ENCODE results near the gene CBY3.

Gene CBY3

DNA sequence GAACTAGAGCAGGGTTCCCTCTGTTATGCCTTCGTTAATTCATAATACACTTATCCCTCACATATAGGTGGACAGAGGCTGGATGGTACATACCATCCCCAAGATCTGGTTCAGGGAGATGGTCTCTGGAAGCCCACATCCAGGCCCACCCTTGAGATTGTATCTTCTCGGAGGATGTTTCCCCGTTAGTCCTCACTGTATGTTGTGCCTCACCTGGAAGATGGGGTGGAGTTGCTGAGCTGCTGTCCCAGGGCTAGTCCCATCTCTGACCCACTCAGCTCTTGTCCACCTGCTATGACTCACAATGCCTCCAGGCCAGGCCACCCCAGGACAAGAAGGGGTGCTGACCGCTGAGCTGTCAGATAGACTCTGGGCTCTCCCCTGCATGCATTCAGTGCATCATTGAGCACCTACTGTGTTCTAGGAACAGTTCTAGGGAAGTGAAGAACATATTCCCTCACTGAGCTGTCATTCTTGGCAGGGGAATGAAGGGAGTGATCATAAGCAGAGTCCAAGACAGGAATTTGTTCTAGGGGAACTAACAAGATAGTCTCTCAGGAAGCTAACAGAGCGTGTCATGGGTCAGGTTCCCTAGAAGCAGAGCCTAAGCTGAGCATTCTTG, at the start of gene CBY3:
CBY3 (minus strand) TSS at position 255 of the 622 bp plus-strand sequence; CDS start at position 139, 116 bp downstream.
- no peak within 1 kb of the TSS for H3K4me3 ChIP-seq (ENCODE audit: low read depth, low read length)
- DNase-seq (ENCODE audit: low read depth, low spot score) = no peak
- ChIA-PET POLR2A (interaction anchor here (0.5 to 0.9 kb wide), 2 partner anchors 57 to 93 kb away, joined by 3 to 4 read pairs; partner anchors contain the start of gene HNRNPH1), CTCF (interaction anchor here (0.8 to 3.9 kb wide), 6 partner anchors 10 to 117 kb away, joined by 3 to 16 read pairs (median 4); partner anchors contain the start of gene HNRNPH1)
- no peak for TF ChIP-seq CTCF (IDR thresholded peaks at IDR 0.05; ENCODE audit: insufficient read depth, low read length, missing control alignments)

DNA sequence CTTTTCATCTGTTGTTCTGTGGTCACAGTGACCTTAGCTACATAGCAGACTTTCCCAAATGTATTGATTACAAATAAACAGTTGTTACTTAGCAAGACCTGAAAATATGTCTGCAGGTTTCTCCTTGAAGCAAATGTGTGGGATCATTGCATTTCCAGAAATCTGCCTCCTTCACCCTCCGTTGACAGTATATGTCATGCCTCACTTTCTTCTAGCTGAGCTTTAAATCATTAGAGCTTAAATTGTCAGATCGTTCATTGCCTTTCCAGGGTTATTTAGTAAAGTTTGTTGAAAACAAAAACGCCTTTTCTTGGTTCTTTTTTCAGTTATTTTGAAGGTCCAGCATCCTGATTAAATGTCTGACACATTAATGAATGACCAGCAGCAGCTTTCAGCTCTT, 49.5 kb upstream of the CBY3 start:
- TF ChIP-seq CTCF (IDR thresholded peaks at IDR 0.05; ENCODE audit: insufficient read depth, low read length, missing control alignments) = no peak
- DNase-seq (ENCODE audit: low read depth, low spot score) = no peak
- no peak overlapping the region for H3K4me3 ChIP-seq (ENCODE audit: low read depth, low read length)
- ChIA-PET POLR2A (interaction anchor here (0.6 to 0.7 kb wide), 2 partner anchors 27 to 32 kb away, joined by 3 read pairs; no protein-coding TSS in a partner anchor), CTCF (interaction anchor here (1.2 to 2.5 kb wide), 2 partner anchors 14 to 32 kb away, joined by 3 to 7 read pairs; no protein-coding TSS in a partner anchor)

DNA sequence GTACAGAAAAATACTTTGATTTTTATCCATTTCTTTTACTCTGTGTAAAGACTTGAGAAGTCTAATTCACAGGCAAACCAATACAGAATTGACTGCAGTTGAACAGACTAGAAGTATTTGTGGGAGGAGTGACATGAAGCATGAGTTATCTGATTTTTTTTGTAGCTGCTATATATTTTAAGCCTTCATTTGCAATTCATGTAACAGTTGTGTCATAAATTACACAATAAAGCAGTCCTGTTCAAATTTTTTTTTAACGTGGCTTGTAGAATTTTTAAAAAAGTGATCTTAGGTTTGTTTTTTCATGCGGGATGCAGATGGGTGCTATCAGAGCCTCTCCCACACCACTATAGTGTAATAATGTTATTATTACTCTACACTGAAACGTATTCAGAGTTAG, 48.9 kb upstream of the CBY3 start:
- POLR2A ChIA-PET = no interaction called here
- TF ChIP-seq CTCF (IDR thresholded peaks at IDR 0.05; ENCODE audit: insufficient read depth, low read length, missing control alignments) = no peak
- no peak for DNase-seq (ENCODE audit: low read depth, low spot score)
- no peak overlapping the region for H3K4me3 ChIP-seq (ENCODE audit: low read depth, low read length)
- CTCF ChIA-PET = interaction anchor here (0.8 to 2.5 kb wide), 4 partner anchors 13 to 33 kb away, joined by 3 to 7 read pairs (median 3); no protein-coding TSS in a partner anchor

- no peak overlapping the region for H3K4me3 ChIP-seq (ENCODE audit: low read depth, low read length)
- TF ChIP-seq CTCF (IDR thresholded peaks at IDR 0.05; ENCODE audit: insufficient read depth, low read length, missing control alignments) = no peak
- CTCF ChIA-PET = interaction anchor here (0.8 to 2.5 kb wide), 4 partner anchors 13 to 33 kb away, joined by 3 to 7 read pairs (median 3); no protein-coding TSS in a partner anchor
- POLR2A ChIA-PET = interaction anchor here (0.7 kb wide), 1 partner anchor 9 kb away, joined by 4 read pairs; no protein-coding TSS in a partner anchor
- no peak for DNase-seq (ENCODE audit: low read depth, low spot score)
Observed at GRCh38 chr5:179729303-179729702, 48.5 kb upstream of the CBY3 start.

GRCh38 chr5:179727106-179727505, 46.3 kb upstream of the CBY3 start:
- TF ChIP-seq CTCF (IDR thresholded peaks at IDR 0.05; ENCODE audit: insufficient read depth, low read length, missing control alignments) = no peak
- ChIA-PET POLR2A (no interaction called here), CTCF (interaction anchor here (0.7 to 0.9 kb wide), 2 partner anchors 11 to 16 kb away, joined by 3 to 4 read pairs; no protein-coding TSS in a partner anchor)
- DNase-seq (ENCODE audit: low read depth, low spot score) = no peak
- H3K4me3 ChIP-seq (ENCODE audit: low read depth, low read length) = no peak overlapping the region

DNA sequence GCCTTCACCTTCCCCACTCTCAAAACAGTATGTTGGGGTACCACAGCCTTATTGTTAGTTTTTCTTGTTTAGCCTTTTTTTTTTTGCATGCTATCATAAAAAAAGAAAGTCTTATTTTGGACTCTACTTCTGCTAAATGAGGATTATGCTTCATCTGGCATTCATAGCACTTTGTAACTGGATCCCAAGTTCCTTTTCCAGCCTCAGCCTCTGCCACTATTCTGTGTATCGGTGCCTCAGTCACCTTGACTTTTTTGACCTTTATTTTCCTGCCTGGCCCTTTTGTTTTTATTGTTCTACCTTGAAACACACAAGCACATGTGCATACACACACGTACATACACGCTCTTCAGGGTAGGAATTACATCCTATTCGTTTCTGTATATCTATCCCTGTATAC, 43.3 kb upstream of the CBY3 start:
- no peak overlapping the region for H3K4me3 ChIP-seq (ENCODE audit: low read depth, low read length)
- DNase-seq (ENCODE audit: low read depth, low spot score) = no peak
- TF ChIP-seq CTCF (IDR thresholded peaks at IDR 0.05; ENCODE audit: insufficient read depth, low read length, missing control alignments) = no peak
- CTCF ChIA-PET = interaction anchor here (0.6 kb wide), 1 partner anchor 569 kb away, joined by 3 read pairs; no protein-coding TSS in a partner anchor
- POLR2A ChIA-PET = no interaction called here

All from AG04449 (cell line).